Stimulated activated CD4-positive, alpha-beta T cell treated with anti-CD3 and anti-CD28 coated beads, Interleukin-1b, Interleukin-23, amount 100 ng/mL, for 4 hours (primary cell): ENCODE data around the gene ANTXR2.
"Not testable (repeated sequence)": the region's sequence is repeated elsewhere in the genome, so short reads cannot be mapped to it uniquely, and the experiment has no call there.

Experiments used
- DNase-seq, 2 donors: peaks; one replicate each; pipeline ENCODE4 v3.0.0-alpha.2; 2020; ENCODE audit warnings: low read depth in 2 of 2

Gene ANTXR2

DNA sequence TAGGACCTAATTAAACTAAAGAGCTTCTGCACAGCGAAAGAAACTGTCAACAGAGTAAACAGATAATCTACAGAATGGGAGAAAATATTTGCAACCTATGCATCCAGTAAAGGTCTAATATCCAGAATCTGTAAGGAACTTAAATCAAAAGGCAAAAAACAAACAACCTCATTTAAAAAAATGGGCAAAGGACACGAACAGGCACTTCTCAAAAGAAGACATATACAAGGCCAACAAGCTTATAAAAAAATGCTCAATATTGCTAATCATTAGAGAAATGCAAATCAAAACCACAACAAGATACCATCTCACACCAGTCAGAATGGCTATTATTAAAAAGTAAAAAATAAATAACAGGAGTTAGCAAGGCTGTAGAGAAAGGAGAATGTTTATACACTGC lies 81.9 kb downstream of the ANTXR2 start:
- not testable (repeated sequence) for DNase-seq

DNA sequence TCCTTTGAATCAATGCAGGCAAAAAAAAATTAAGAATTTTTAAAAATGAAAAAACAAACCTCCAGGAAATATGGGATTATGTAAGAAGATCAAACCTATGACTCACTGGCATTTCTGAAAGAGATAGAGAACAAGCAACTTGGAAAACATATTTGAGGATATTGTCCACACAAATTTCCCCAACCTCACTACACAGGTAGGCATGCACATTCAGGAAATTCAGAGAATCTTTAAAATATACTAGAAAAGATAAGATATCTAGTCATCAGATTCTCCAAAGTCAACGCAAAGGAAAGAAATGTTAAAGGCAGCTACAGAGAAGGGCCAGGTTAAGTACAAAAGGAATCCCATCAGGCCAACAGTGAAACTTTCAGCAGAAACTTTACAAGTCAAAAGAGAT lies 85.6 kb downstream of the ANTXR2 start:
- no peak for DNase-seq

DNA sequence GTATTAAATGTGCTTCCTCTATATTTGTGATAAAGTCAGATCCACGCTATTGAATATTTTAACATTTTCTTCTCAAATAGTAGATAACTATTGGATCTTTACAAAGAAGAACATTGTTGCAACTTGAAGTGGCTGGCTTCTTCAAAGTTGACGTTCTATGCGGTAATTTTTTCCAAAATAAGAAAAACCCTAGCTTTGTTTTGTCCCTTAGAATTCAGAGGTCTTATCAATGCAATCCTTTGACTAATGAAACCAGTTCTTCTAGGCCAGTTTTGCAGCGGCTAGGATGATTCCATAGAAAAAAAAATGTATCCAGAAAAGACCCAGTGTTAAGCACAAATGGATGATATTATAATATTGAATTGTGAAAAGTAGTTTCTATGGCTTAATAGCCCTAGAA lies 89.6 kb downstream of the ANTXR2 start:
- DNase-seq = no peak

DNA sequence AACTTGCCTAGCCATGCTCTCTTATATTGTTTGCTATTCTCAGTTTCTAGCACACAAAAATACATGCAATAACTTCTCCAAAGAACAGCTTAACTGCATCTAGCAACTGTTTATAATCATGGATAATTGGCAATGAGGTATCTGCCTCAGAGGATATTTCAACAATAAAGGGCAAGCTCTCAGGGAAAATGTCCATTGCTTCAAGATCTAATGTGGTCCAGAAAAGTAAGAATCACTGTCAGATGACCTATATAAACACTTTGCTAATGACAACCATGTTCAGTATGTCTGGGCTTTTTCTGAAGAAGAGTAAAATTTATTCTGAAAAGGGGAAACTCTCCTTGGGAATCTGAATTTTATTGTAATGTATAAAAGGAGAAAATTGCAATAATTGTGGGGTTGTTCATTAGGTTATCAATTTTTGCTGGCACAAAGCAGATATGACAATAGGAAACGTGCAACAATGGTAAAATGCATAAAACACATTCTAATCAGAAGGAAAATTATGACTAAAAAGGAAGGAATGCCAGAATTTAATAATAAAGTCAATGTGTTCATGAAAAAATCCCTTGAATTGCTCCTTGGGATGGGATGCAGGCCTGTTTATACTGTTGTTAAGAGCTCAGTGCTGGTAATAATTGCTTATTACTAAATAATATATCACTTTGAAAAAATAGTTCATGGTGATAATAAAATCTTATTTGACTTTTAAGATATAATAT lies 90.3 kb downstream of the ANTXR2 start:
- no peak for DNase-seq

DNA sequence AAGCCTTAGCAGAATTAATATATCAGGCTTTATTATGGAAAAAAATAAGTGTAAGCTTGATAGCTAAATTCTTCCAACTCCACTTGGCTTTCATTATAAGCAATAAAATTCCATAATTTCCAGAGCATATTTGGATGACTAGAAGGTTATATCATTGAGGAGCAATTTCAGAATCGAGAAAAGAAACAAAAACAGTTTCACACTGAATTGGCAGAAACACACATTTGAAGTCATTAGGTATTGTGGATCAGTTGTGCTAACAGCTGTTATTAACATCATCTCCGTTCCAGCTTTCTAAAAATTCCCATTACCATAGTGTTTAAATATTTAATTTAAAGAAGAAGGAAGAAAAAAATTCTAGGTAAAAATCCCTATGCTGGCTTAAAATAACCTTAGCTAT lies 92.6 kb downstream of the ANTXR2 start:
- no peak for DNase-seq

DNA sequence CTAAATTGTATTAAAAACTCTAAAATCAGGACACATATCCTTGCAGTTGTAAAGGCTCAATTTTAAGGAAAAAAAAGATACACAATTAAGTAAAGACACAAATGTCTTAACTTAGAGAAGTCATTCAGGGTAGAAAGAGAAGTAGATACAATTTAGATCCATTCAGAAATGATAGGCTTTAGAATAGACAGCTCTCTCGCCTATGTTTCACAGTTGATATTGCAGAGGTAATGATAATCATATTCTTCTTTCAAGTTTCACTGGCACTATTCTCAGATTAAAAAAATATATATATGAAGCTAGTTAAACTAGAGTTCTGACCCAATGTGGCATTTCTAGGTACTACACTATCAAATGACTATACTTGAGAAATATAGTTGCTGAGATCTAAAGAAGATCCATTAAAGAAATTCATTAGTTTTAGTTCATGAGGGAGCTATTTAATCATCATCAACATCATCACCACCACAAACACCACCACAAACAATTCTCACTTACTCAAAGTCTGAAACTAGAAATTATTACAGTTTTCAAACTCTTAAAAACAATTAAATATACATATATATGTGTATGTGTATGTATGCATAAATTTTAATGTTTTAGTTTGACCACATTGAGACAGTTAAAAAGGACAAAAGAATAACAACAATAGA lies 93.1 kb downstream of the ANTXR2 start:
- no peak for DNase-seq

DNA sequence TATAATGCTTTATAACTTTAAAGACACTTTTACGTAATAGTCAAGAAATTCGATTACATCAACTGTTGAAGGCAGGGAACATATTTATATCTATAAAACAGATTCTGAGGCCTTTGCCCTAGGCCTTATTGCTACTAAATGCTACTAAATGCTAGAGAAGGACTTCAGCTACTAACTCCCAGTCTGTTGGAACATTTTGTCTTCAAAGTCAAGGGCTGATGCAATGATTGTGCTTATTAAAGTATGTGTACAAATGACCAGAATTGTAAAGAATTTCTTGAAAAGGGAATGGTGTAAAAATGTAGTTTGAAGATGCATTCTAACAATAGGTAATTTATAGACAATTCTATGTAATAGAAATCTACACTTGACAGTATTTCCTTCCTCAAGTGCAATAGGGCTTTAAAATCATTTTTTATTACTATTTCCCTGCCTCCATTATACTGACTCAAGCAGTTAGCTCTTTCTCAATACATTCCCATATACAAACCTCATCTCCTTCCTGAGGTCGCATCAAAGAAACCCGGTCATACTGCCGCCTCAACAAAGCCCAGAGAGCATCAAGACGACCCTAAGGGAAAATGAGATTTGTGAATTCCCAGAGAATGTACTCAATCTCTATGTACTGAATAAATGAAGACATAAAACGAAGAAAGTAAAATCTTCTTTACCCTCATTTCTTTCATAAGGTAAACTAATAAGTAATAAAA lies 95.7 kb downstream of the ANTXR2 start:
- no peak for DNase-seq

DNA sequence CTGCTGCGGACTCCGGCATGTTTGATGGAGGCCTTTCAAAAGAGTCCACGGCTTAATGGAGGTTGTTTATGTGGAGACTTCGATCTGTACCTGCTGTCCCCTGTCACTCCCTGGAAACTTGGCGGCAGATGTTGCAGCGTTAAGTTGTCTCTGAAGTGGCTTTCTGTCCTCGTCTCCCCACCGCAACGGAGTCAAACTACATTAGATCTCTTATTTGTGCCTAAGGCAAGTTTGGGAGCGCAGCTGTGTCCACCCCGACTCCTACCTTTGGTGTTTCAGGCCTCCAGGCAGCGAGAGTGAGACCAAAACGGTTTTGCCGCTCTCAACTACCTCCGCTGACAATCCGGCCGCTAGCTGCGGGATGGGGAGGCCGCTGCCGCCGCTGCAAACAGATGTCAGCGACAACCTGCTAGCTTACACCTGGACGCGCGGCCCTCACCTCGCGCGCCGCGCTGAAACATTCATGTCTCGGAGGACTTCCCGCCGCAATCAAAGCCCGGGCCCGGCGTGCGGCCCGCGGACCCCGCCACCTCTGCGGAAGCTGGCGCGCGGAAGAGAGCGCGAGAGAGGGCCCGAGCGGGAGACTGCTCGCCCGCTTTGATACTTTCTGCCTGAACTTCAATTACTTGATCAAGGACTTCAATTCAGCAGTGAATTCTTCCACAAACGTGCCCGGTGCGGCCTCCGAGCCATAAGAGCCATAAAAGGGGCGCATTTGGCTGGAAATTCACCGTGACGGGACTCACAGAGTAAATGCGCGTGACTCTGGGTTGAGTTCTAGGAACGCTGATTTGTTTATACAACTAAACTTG lies 108.4 kb downstream of the ANTXR2 start:
- no peak for DNase-seq

DNA sequence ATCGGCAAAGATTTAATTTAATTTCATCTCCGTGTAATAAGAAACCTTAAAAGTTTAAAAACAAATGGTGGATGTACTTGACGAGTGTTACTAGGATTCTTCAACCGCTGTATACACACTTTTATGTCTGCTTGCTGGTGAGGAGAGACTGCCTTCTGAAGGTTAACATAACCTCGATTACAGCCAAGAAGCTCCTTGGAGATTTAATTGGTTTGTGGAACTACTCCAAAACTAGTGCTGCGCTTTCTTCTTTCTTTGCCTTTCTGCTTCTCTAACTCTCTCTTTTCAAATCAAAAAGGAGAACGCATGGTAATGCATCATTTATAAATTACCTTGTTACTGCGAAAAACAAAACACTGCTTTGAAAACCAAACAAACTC lies 109.0 kb downstream of the ANTXR2 start:
- DNase-seq = no peak

DNA sequence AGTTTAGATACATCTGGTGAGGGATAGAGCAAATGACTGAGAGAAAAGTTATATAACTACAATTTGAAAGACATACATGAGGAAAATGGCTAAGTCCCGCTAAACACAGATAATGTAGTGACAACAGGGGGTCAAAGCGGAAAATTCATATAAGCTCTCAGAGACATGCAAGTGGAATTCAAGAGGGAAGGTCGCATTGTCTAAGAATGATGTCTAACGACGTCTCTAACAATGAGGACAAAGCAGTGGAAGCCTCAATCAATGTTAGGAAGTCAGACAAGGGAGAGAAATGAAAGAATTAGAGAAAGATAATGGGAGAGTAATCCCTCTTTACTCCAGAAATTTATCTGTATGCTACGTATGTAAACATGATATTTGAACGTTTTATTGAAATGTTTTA lies 113.4 kb downstream of the ANTXR2 start:
- DNase-seq = no peak

DNA sequence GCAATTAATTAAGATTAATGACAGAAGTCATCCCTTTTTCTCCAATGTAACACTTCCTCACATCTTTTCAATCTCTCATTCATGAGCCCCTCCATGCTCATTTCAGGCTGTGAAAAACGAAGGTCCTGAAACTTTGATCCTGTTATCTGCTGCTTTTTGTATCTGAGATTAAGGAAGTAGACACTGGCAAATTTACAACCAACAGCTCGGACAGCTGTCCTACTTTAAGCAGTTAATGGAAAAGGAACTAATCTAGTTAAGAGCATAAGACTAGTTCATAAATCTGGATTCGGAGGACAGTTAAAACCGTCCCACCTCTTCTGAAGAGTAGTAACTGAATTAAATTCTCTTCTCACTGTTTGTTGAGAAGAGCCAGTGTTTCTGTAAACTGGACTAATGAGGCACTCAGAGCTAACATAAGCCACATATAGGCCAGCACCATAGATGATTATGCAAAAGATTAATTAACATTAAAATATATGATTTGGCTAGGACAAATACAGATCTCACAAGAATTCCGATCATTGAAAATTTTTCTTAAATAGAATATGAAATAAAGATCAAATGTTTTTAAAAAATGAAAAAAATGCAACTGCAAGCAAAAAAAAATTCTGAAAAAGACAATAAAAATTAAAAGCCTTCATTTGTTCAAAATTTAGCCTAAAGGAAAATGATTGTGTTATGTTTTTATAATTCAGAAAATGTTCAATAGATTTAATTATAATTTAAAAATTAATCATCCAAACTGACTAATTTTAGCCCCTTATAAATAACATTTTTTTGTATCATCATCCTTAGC lies 114.4 kb downstream of the ANTXR2 start:
- DNase-seq = no peak

DNA sequence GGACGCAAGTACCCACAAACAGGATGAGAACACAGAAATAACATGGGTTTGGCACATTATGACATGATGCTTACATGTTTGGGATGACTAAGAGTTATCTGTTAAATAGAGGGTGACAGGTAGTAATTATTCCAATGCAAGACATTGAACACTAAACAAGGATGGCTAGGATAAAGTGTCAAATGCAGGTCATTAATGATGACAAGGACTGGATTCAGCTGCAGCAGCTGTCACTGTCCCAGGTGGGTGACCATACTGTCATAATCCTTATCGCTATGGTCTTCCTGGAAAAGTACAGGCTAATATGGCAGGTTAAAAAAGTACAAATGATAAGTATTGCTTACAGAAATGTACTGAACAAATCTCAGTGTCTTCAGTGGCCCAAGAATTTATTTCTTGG lies 123.9 kb downstream of the ANTXR2 start:
- no peak for DNase-seq

DNA sequence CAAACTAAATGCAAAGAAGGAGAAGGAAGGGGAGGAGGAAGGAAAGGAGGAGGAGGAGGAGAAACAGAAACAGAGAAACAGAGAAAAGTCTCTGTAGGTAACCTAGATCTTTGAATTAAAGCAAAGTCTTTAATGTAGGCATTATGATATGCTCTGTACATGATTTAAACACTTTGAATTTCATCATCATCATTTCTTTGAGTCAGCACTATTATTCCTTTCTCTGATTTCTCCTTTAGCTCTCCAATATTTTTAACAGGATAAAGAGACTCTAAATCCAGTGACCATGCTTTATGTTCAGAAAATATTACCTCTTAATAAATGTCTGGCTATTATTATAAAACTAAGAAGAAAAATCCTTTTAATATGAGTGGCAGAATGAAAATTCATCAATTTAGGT lies 124.3 kb downstream of the ANTXR2 start:
- no peak for DNase-seq

DNA sequence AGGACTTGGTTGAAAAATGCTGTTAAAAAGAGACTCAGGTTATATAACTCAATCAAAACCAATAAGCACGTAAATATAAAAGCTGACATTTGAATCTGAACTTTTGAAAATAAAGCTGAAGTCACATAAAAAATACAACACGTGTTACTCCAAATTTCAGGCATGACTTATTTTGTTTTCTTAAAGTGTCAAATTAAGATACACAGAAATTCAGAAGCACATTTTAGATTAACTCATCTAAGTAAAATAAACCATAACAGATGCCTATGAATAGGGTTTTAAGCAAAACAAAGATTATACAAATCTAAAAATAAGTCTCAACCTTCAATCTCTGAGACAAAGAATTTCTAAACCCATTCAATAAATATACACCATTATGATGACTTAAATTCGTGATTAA lies 124.8 kb downstream of the ANTXR2 start:
- no peak for DNase-seq

DNA sequence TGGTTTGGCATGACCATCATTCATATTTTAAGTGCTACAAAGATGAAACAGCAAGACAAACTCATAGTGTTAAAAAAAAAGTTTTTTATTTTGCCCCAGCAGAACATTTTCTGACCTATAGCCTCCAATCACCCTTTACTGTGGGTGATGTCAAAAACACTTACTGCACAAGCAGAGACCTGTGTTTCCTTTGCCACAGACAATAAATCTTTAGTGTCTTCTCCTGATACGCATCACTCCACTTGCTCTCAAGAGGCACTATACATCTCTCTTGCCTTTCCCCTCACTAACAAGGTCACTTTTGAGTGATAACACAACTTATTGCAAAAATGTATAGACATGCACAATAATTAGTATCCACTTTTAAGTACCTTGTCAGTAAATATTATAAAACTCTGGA lies 125.6 kb downstream of the ANTXR2 start:
- no peak for DNase-seq

DNA sequence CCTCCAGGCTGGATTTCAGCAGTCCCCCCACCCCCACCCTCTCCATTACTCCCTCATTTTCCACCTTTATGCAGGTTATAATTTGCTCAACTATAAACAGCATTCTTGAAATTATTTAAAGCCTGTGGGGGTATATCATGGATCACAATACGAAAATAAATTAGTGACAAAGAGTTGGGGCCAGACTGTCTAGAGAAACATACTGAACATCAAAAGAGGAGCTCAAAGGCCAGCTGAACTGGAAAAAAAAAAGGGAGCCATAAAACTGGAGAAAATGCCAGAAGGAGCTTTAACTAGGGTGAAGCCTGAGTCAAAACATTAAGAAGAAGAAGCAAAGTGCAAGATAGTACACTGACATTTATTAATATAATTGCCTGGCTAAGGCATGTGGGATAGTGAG lies 137.8 kb downstream of the ANTXR2 start:
- no peak for DNase-seq

DNA sequence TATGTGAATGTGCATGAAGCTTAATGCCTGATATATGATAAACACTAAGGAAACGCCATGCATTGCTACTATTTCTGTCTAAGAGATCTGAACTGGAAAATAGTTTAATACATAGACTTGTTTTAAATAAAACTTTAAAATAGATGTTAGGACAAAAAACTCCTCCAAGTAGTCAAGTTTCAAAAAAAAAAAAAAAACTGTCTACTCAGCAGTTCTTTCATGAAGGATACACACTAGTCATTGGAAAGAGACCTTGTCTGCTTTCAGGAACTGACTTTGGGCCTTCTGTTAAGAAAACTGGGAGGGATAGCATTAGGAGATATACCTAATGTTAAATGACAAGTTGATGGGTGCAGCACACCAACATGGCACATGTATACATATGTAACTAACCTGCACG lies 138.4 kb downstream of the ANTXR2 start:
- no peak for DNase-seq

DNA sequence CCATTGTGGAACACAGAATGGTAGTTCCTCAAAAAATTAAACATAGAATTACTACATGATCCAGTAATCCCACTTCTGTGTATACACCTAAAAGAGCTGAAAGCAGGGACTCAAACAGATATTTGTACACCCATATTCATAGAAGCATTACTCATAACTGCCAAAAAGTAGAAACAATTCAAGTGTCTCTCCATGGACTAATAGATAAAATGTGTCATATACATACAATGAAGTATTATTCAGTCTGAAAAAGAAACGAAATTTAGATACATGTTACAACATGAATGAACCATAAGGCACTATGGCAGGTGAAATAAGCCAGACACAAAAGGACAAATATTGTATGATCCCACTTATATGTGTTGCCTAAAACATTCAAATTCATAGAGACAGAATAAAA lies 145.1 kb downstream of the ANTXR2 start:
- no peak for DNase-seq

DNA sequence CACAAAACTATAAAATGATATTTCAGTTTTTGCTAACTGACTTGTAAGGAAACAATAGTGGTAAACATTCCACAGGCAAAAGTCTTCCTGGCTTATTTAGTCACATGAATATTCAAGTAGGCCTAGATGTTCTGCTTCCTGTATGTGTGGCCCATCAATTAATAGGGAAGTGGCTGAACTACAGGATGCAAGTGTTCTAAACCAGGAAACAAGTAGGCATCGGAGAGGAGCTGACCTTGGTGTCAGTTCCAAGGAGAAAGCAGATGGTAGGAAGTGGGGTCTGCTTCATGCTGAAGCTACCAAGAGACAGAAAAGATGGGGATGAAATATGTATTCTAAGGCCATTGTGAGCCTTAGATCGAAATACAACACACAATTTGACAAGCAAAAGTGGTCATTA lies 149.7 kb downstream of the ANTXR2 start:
- DNase-seq = no peak

DNA sequence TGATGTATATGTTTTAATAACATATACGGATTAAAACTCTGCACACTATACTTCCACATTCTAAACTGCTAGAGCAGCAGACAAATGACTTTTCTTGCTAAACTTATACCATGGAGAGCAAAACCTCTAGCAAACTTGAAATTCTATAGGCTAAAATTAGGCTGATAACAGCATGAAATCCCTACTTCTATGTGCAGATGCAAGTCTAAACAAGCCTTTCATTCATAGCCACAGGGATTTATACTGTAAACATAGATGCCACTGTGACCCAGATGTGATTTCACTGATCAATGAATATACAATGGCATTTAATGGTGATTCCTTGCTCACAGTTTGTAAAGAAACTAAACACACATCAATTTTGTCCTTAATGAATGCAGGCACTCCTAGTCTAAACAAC lies 151.0 kb downstream of the ANTXR2 start:
- DNase-seq = no peak

DNA sequence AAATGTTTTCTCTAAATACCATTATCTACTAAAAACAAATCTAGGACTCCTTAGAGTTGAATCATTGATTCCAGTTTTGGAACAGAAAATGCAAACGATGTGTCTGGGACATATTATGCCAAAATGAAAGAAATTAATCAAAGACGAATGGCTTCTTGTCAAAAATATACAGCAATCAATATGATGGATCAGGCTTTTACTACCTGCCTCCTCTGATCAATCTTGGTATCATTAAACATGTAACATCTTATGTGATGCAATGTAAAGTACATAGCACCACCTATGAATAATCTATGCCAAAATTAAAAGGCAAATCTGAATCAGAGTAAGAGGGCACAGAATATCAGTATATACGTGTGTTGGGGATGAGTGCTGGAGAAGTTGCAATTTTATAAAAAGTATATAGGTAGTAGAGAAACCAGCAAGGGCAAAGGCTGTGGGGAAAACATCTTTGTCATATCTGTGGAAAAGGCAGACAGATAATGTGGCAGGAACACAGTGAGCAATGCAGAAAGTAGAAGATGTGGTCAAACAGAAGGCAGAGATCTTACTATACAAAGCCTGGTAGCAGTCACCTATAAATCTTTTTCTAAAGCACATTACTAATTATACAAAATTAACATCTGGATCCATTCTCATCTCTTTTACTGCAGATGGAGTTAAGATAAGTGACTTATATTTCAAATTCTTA lies 152.7 kb downstream of the ANTXR2 start:
- DNase-seq = no peak
